Fibroblast of villous mesenchyme (primary cell): ENCODE results near the gene NOX5. TPM values are rescaled to one million over a fixed set of nuclear protein-coding genes. Genes with fewer than 3 reads are reported as not detected.

ENCODE experiments used
- DNase-seq: peaks from one replicate; pipeline ENCODE4 v3.0.0-alpha.2; 2010; ENCODE audit warnings: low read depth
- H3K4me3 ChIP-seq: 2 replicates; pipeline ENCODE4 v1.5.1; 2011; ENCODE audit warnings: low read depth, mild to moderate bottlenecking, low read length
- CTCF ChIP-seq: IDR thresholded peaks from 2 replicates; pipeline ENCODE4 v1.5.1; 2012; ENCODE audit warnings: low read depth, mild to moderate bottlenecking, low read length; ENCODE audit not compliant: insufficient read depth
- total RNA-seq: library from RNA; depleted of rRNA; stranded (reverse); fragments of >200 nt; gene quantifications from 2 replicates; pipeline ENCODE4 v1.2.3, GENCODE V29; 2012

The NOX5 gene
- total RNA-seq, 1 donor: 0.43 TPM

- DNase-seq: no peak
- no peak for TF ChIP-seq CTCF
- H3K4me3 ChIP-seq: no peak overlapping the region
These were observed 79.1 kb downstream of the NOX5 start for GRCh38 chr15:69093614-69094013.

- no peak overlapping the region for H3K4me3 ChIP-seq
- no peak for TF ChIP-seq CTCF
- no peak for DNase-seq
These were observed 79.8 kb downstream of the NOX5 start for GRCh38 chr15:69094124-69094921.

- no peak for TF ChIP-seq CTCF
- H3K4me3 ChIP-seq: no peak overlapping the region
- DNase-seq: no peak
These were observed 80.8 kb downstream of the NOX5 start for GRCh38 chr15:69095274-69095673.

GRCh38 chr15:69096196-69096595 is 81.7 kb downstream of the NOX5 start:
- no peak for TF ChIP-seq CTCF

GRCh38 chr15:69096626-69097025 is 82.1 kb downstream of the NOX5 start:
- no peak for DNase-seq
- no peak overlapping the region for H3K4me3 ChIP-seq
- no peak for TF ChIP-seq CTCF

More at GRCh38 chr15:69096196-69096595, 81.7 kb downstream of the NOX5 start:
- no peak overlapping the region for H3K4me3 ChIP-seq
- DNase-seq: no peak

- H3K4me3 ChIP-seq: no peak overlapping the region
- TF ChIP-seq CTCF: no peak
- no peak for DNase-seq
These were observed 84.3 kb downstream of the NOX5 start for GRCh38 chr15:69098771-69099170.

GRCh38 chr15:69099941-69100340 is 85.4 kb downstream of the NOX5 start:
- no peak for DNase-seq
- H3K4me3 ChIP-seq: no peak overlapping the region
- TF ChIP-seq CTCF: no peak
